ENCODE measurements around the gene TBC1D14.
"Not testable (repeated sequence)": the region's sequence is repeated elsewhere in the genome, so short reads cannot be mapped to it uniquely, and the experiment has no call there.

The TBC1D14 gene

GRCh38 chr4:7059662-7060061 is 150.0 kb downstream of the TBC1D14 start:
- DNase-seq (ENCODE audit: low read depth in 2 of 2), result no peak

- DNase-seq (ENCODE audit: low read depth in 2 of 2), result no peak
These were observed 150.9 kb downstream of the TBC1D14 start for GRCh38 chr4:7060346-7061150.

- no peak for DNase-seq (ENCODE audit: low read depth in 2 of 2)
These were observed 152.2 kb downstream of the TBC1D14 start for GRCh38 chr4:7061815-7062214.

- DNase-seq (ENCODE audit: low read depth in 2 of 2), result no peak
These were observed 153.2 kb downstream of the TBC1D14 start for GRCh38 chr4:7062816-7063215.

GRCh38 chr4:7063362-7063761 is 153.7 kb downstream of the TBC1D14 start:
- no peak for DNase-seq (ENCODE audit: low read depth in 2 of 2)

GRCh38 chr4:7066006-7066405 is 156.4 kb downstream of the TBC1D14 start:
- DNase-seq (ENCODE audit: low read depth in 2 of 2), result no peak

- no peak for DNase-seq (ENCODE audit: low read depth in 2 of 2)
These were observed 156.9 kb downstream of the TBC1D14 start for GRCh38 chr4:7066493-7066892.

GRCh38 chr4:7067126-7067451 is 157.5 kb downstream of the TBC1D14 start:
- DNase-seq (ENCODE audit: low read depth in 2 of 2), result no peak

- DNase-seq (ENCODE audit: low read depth in 2 of 2), result peak; percentile 100
These were observed 158.0 kb downstream of the TBC1D14 start, which contains the start of gene GRPEL1 for GRCh38 chr4:7067452-7068278. TSS of gene GRPEL1 (minus strand) at chr4:7068064. CDS start at chr4:7068032, 32 bp downstream.

GRCh38 chr4:7068279-7068842 is 158.7 kb downstream of the TBC1D14 start:
- no peak for DNase-seq (ENCODE audit: low read depth in 2 of 2)

GRCh38 chr4:7068883-7069282 is 159.3 kb downstream of the TBC1D14 start:
- DNase-seq (ENCODE audit: low read depth in 2 of 2), result no peak

- peak; percentile 83 to 86 for DNase-seq (ENCODE audit: low read depth in 2 of 2)
These were observed 161.3 kb downstream of the TBC1D14 start for GRCh38 chr4:7070729-7071511.

GRCh38 chr4:7073059-7073458 is 163.4 kb downstream of the TBC1D14 start:
- DNase-seq (ENCODE audit: low read depth in 2 of 2), result no peak

GRCh38 chr4:7073526-7074390 is 164.1 kb downstream of the TBC1D14 start:
- no peak for DNase-seq (ENCODE audit: low read depth in 2 of 2)

- DNase-seq (ENCODE audit: low read depth in 2 of 2), result no peak
These were observed 164.8 kb downstream of the TBC1D14 start for GRCh38 chr4:7074426-7074825.

GRCh38 chr4:7075962-7076695 is 166.5 kb downstream of the TBC1D14 start:
- DNase-seq (ENCODE audit: low read depth in 2 of 2), result no peak

- DNase-seq (ENCODE audit: low read depth in 2 of 2), result no peak
These were observed 167.1 kb downstream of the TBC1D14 start for GRCh38 chr4:7076696-7077082.

- no peak for DNase-seq (ENCODE audit: low read depth in 2 of 2)
These were observed 167.7 kb downstream of the TBC1D14 start for GRCh38 chr4:7077371-7077770.

GRCh38 chr4:7078025-7078424 is 168.4 kb downstream of the TBC1D14 start:
- DNase-seq (ENCODE audit: low read depth in 2 of 2), result no peak

- DNase-seq (ENCODE audit: low read depth in 2 of 2), result not testable (repeated sequence)
These were observed 169.9 kb downstream of the TBC1D14 start for GRCh38 chr4:7079483-7079882.

Measured in stimulated activated CD4-positive, alpha-beta T cell treated with anti-CD3 and anti-CD28 coated beads, Interleukin-1b, Interleukin-23, amount 100 ng/mL, for 4 hours (primary cell).